Measurements from ENCODE around the gene KSR2. TPM values are rescaled to one million over a fixed set of nuclear protein-coding genes. Genes with fewer than 3 reads are reported as not detected.
"Not testable (repeated sequence)": the region's sequence is repeated elsewhere in the genome, so short reads cannot be mapped to it uniquely, and the experiment has no call there.

The KSR2 gene
- total RNA-seq, 1 experiment from 2014 or later, result 0.15 TPM

- Histone ChIP-seq H3K4me1 (ENCODE audit: control insufficient read depth, insufficient read depth, low read length) (no peaks in the 10 kb centered on the region), H3K27me3 (ENCODE audit: control insufficient read depth, insufficient read depth, low read length) (no peaks in the 10 kb centered on the region; the same call in 1 of the 2 replicates), H3K4me3 (ENCODE audit: low read depth in 2 of 2, low read length in 2 of 2) (no peak overlapping the region), H3K27ac (ENCODE audit: low read length) (no peak overlapping the region), H3K9me3 (ENCODE audit: control insufficient read depth, insufficient read depth, low read depth, low read length) (no peaks in the 10 kb centered on the region), H3K36me3 (ENCODE audit: control insufficient read depth, insufficient read depth, low read length) (no peaks in the 10 kb centered on the region)
- intact Hi-C loops (cut with micrococcal nuclease; ENCODE audit: unreplicated experiment), result no loop called here
- no peak for DNase-seq (ENCODE audit: low read depth, low spot score)
- TF ChIP-seq TCF7L2 (IDR thresholded peaks at IDR 0.05; ENCODE audit: low read depth, low read length) (no peak), CTCF (IDR thresholded peaks at IDR 0.05) (no peak), SIN3A (IDR thresholded peaks at IDR 0.05; ENCODE audit: borderline replicate concordance, insufficient read depth, low read depth, low read length) (no peak), POLR2AphosphoS5 (IDR thresholded peaks at IDR 0.05; ENCODE audit: low read depth, low read length) (no peak)
- TF ChIP-seq, protein P1, sequence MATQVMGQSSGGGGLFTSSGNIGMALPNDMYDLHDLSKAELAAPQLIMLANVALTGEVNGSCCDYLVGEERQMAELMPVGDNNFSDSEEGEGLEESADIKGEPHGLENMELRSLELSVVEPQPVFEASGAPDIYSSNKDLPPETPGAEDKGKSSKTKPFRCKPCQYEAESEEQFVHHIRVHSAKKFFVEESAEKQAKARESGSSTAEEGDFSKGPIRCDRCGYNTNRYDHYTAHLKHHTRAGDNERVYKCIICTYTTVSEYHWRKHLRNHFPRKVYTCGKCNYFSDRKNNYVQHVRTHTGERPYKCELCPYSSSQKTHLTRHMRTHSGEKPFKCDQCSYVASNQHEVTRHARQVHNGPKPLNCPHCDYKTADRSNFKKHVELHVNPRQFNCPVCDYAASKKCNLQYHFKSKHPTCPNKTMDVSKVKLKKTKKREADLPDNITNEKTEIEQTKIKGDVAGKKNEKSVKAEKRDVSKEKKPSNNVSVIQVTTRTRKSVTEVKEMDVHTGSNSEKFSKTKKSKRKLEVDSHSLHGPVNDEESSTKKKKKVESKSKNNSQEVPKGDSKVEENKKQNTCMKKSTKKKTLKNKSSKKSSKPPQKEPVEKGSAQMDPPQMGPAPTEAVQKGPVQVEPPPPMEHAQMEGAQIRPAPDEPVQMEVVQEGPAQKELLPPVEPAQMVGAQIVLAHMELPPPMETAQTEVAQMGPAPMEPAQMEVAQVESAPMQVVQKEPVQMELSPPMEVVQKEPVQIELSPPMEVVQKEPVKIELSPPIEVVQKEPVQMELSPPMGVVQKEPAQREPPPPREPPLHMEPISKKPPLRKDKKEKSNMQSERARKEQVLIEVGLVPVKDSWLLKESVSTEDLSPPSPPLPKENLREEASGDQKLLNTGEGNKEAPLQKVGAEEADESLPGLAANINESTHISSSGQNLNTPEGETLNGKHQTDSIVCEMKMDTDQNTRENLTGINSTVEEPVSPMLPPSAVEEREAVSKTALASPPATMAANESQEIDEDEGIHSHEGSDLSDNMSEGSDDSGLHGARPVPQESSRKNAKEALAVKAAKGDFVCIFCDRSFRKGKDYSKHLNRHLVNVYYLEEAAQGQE (IDR thresholded peaks at IDR 0.05; ENCODE audit: insufficient read depth in 1 of 2, low read depth in 2 of 2, low read length in 1 of 2), result no peak
- in situ Hi-C loops (cut with HindIII; ENCODE audit: low pct_unique_long_range_greater_than_20kb, low sequenced_read_pairs), result no loop called here
- ChIA-PET POLR2A (no interaction called here), CTCF (no interaction called here)
- no peak for ATAC-seq
- no TSS peak for BruUV-seq (replicated peaks)
Observed at GRCh38 chr12:117732761-117733548, 235.8 kb downstream of the KSR2 start.

DNA sequence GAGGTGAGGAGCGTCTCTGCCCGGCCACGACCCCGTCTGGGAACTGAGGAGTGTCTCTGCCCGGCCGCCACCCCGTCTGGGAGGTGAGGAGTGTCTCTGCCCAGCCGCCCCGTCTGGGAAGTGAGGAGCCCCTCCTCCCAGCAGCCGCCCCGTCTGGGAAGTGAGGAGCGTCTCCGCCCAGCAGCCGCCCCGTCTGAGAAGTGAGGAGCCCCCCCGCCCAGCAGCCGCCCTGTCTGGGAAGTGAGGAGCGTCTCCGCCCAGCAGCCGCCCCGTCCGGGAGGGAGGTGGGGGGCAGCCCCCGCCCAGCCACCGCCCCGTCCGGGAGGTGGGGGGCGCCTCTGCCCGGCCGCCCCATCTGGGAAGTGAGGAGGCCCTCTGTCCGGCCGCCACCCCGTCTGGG lies 237.7 kb downstream of the KSR2 start:
- POLR2A ChIA-PET; H3K27ac ChIP-seq (ENCODE audit: low read length); ATAC-seq; H3K36me3 ChIP-seq (ENCODE audit: control insufficient read depth, insufficient read depth, low read length); H3K4me3 ChIP-seq (ENCODE audit: low read depth in 2 of 2, low read length in 2 of 2); H3K9me3 ChIP-seq (ENCODE audit: control insufficient read depth, insufficient read depth, low read depth, low read length); H3K4me1 ChIP-seq (ENCODE audit: control insufficient read depth, insufficient read depth, low read length); CTCF ChIA-PET; BruUV-seq (replicated peaks); intact Hi-C loops (cut with micrococcal nuclease; ENCODE audit: unreplicated experiment); in situ Hi-C loops (cut with HindIII; ENCODE audit: low pct_unique_long_range_greater_than_20kb, low sequenced_read_pairs); DNase-seq (ENCODE audit: low read depth, low spot score); H3K27me3 ChIP-seq (ENCODE audit: control insufficient read depth, insufficient read depth, low read length): not testable (repeated sequence)

DNA sequence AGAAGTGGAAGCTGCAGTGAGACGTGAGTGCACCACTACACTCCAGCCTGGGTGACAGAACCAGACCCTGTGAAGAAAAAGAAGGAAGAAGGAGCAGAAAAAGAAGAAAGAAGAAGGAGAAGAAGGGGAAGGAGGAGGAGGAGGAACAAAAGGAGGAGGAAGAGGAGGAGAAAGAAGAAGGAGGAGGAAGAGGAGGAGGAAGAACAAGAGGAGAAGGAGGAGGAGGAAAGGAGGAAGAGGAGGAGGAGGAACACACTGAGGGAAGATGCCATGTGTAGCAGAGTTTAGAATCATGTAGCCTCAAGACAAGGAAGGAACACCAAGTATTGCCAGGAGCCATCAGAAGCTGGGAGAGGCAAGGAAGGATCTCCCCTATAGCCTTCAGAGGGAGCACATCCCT lies 241.5 kb downstream of the KSR2 start:
- Histone ChIP-seq H3K27me3 (ENCODE audit: control insufficient read depth, insufficient read depth, low read length) (peaks cover 6% of the 10 kb centered on the region), H3K9me3 (ENCODE audit: control insufficient read depth, insufficient read depth, low read depth, low read length) (no peaks in the 10 kb centered on the region), H3K4me1 (ENCODE audit: control insufficient read depth, insufficient read depth, low read length) (no peaks in the 10 kb centered on the region), H3K36me3 (ENCODE audit: control insufficient read depth, insufficient read depth, low read length) (no peaks in the 10 kb centered on the region), H3K4me3 (ENCODE audit: low read depth in 2 of 2, low read length in 2 of 2) (no peak overlapping the region), H3K27ac (ENCODE audit: low read length) (no peak overlapping the region)
- no peak for DNase-seq (ENCODE audit: low read depth, low spot score)
- ChIA-PET CTCF (interaction anchor here (0.6 kb wide), 1 partner anchor 124 kb away, joined by 4 read pairs; no protein-coding TSS in a partner anchor), POLR2A (interaction anchor here (0.7 kb wide), 1 partner anchor 272 kb away, joined by 3 read pairs; no protein-coding TSS in a partner anchor)
- TF ChIP-seq CTCF (IDR thresholded peaks at IDR 0.05), result no peak
- no peak for TF ChIP-seq SIN3A (IDR thresholded peaks at IDR 0.05; ENCODE audit: borderline replicate concordance, insufficient read depth, low read depth, low read length)
- no peak for TF ChIP-seq TCF7L2 (IDR thresholded peaks at IDR 0.05; ENCODE audit: low read depth, low read length)
- no peak for TF ChIP-seq POLR2AphosphoS5 (IDR thresholded peaks at IDR 0.05; ENCODE audit: low read depth, low read length)
- TF ChIP-seq, protein P1 (IDR thresholded peaks at IDR 0.05; ENCODE audit: insufficient read depth in 1 of 2, low read depth in 2 of 2, low read length in 1 of 2), result no peak
- intact Hi-C loops (cut with micrococcal nuclease; ENCODE audit: unreplicated experiment), result no loop called here
- no TSS peak for BruUV-seq (replicated peaks)
- no peak for ATAC-seq
- in situ Hi-C loops (cut with HindIII; ENCODE audit: low pct_unique_long_range_greater_than_20kb, low sequenced_read_pairs), result no loop called here
